IMR-90 (cell line): Measurements from ENCODE around the gene INPP5A. TPM values are rescaled to one million over a fixed set of nuclear protein-coding genes. Genes with fewer than 3 reads are reported as not detected.

Source experiments
- polyA plus RNA-seq, 3 experiments: library from polyadenylated mRNA; depleted of rRNA; stranded (reverse); fragments of >200 nt; gene quantifications; 2 replicates each; pipeline ENCODE4 v1.2.3, GENCODE V29; 2012; ENCODE audit warnings: low replicate concordance in 1 of 3
- total RNA-seq: library from RNA; depleted of rRNA; stranded (reverse); fragments of >200 nt; gene quantifications from 2 replicates; pipeline ENCODE4 v1.2.3, GENCODE V29; 2012
- TF ChIP-seq, protein P1 (sequence below): conservative IDR thresholded peaks from 2 replicates; pipeline ENCODE4 v1.5.1; 2012; ENCODE audit warnings: mild to moderate bottlenecking, low read depth, low read length, improper control_type of control experiment

INPP5A gene
- total and polyA plus RNA-seq, 2 of the 4 experiments (the other 2 are of a cell fraction): 21.4 to 36.7 TPM

DNA sequence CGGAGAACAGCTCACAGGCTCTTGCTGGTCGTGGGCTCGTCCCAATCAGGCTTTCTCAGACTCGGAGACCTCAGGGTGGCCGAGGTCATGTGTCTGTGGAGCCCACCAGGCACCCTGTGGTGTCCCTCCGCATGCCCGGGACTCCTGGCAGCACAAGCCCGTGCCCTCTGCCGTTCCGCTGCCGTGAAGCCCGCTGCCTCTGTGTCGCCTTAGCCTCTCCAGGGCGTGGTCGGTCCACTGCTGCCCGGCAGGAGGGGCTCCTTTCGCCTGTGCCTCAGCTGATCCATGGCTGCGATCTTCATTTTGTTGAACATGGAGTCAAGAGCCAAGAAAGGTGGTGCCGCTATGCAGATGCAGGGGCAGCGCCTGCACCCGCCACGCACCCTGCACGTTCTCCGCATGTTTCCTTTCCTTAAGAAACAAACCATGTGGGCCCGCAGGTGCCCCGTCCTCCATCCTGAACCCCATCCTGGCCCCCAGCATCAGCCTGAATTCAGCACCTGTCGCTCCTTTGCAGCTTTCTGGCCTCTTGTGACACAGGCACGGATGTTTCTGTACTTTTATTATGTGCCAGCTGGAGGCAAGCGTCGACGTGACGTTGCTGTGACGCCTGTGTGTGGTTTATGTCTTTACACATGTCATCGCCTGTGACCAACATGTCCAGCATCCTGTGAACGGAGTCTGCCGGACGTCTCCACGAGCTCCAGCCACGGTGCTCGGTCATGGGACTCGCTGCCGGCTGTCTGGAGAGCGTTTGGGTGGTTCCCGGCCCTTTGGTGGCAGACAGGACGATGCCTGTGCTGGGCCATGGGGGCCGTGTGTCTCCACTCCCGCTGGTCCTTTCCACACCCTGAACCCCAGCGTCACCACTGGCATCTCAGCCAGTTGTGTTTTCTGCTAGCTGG, 178.4 kb downstream of the INPP5A start (continued):
- TF ChIP-seq, protein P1, sequence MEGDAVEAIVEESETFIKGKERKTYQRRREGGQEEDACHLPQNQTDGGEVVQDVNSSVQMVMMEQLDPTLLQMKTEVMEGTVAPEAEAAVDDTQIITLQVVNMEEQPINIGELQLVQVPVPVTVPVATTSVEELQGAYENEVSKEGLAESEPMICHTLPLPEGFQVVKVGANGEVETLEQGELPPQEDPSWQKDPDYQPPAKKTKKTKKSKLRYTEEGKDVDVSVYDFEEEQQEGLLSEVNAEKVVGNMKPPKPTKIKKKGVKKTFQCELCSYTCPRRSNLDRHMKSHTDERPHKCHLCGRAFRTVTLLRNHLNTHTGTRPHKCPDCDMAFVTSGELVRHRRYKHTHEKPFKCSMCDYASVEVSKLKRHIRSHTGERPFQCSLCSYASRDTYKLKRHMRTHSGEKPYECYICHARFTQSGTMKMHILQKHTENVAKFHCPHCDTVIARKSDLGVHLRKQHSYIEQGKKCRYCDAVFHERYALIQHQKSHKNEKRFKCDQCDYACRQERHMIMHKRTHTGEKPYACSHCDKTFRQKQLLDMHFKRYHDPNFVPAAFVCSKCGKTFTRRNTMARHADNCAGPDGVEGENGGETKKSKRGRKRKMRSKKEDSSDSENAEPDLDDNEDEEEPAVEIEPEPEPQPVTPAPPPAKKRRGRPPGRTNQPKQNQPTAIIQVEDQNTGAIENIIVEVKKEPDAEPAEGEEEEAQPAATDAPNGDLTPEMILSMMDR: no peak
